Prostate gland (tissue), 2 donors: ENCODE results near the gene KCP. TPM values are rescaled to one million over a fixed set of nuclear protein-coding genes. Genes with fewer than 3 reads are reported as not detected.
A peak's percentile ranks its signal among the peaks of the same experiment; 100 is the strongest.

ENCODE experiments used
- DNase-seq: peaks from one replicate; pipeline ENCODE4 v3.0.0-alpha.2; 2019; ENCODE audit warnings: low spot score
- H3K27ac ChIP-seq, 2 donors: fragments of 200-600 bp; sonication (generic); 2 replicates each; pipeline ENCODE4 v1.5.1; 2017 to 2019
- H3K27me3 ChIP-seq: fragments of 200-600 bp; sonication (generic); replicated peaks from 2 replicates; pipeline ENCODE4 v1.5.1; 2019; ENCODE audit not compliant: insufficient read depth
- H3K36me3 ChIP-seq, 2 donors: fragments of 200-600 bp; sonication (generic); 1 replicate in 1 of 2; 2 replicates in 1 of 2; pipeline versions ENCODE4 v1.5.1 to v1.8.1; 2017 to 2019
- H3K4me1 ChIP-seq: fragments of 200-600 bp; sonication (generic); replicated peaks from 2 replicates; pipeline ENCODE4 v1.5.1; 2019
- H3K4me3 ChIP-seq, 2 donors: fragments of 200-600 bp; sonication (generic); 2 replicates each; pipeline ENCODE4 v1.5.1; 2017 to 2019
- H3K9me3 ChIP-seq: fragments of 200-600 bp; sonication (generic); 2 replicates; pipeline ENCODE4 v1.5.1; 2017
- CTCF ChIP-seq, 4 experiments: fragments of 200-600 bp in 2 of 4; fragments of 450-650 bp in 2 of 4; sonication (generic) in 2 of 4; IDR thresholded peaks; 1 replicate in 3 of 4; 2 replicates in 1 of 4; pipeline ENCODE4 v1.5.1; 2016 to 2019; ENCODE audit warnings: antibody characterized with exemption in 4 of 4, mild to moderate bottlenecking in 2 of 4, moderate library complexity in 2 of 4
- POLR2A ChIP-seq: fragments of 450-650 bp; IDR thresholded peaks from one replicate; pipeline ENCODE4 v1.6.1; 2016; ENCODE audit warnings: antibody characterized with exemption, mild to moderate bottlenecking
- POLR2AphosphoS5 ChIP-seq: sonication (generic); formaldehyde crosslinking; IDR thresholded peaks from one replicate; pipeline ENCODE4 v1.6.1; 2017; ENCODE audit warnings: antibody characterized with exemption
- WGBS: methylation state at CpG from one replicate; pipeline ENCODE4 v1.1.5; 2018; 5-methylcytosine and 5-hydroxymethylcytosine counted together
- intact Hi-C: fragments of 100-400 bp; cut with DNase I; formaldehyde crosslinking; loops from one replicate; pipeline ENCODE4 v1.14.2; 2022
- total RNA-seq, 2 donors: library from RNA; depleted of rRNA; stranded (reverse); fragments of >200 nt; gene quantifications; one replicate each; pipeline ENCODE4 v1.1.0, GENCODE V29; 2016

Gene KCP
- total RNA-seq, 2 donors from 2014 or later: 0.45 TPM; not detected in 1

GRCh38 chr7:128891110-128891941 lies 19.2 kb downstream of the KCP start:
- intact Hi-C loops: no loop called here
- Histone ChIP-seq H3K27me3 (no peaks in the 10 kb centered on the region), H3K4me1 (no peaks in the 10 kb centered on the region), H3K9me3 (no peaks in the 10 kb centered on the region), H3K36me3 (no peaks in the 10 kb centered on the region), H3K4me3 (peak overlapping the region; percentile 10 to 26), H3K27ac (no peak overlapping the region)
- TF ChIP-seq CTCF (IDR thresholded peaks at IDR 0.05) (no peak), POLR2A (no peak), POLR2AphosphoS5 (no peak)
- WGBS: 40% methylated on average over 35 of the region's 41 CpGs
- DNase-seq: no peak

GRCh38 chr7:128890306-128891109 lies 20.0 kb downstream of the KCP start:
- H3K4me1 ChIP-seq: no peaks in the 10 kb centered on the region
- TF ChIP-seq POLR2AphosphoS5 (no peak), CTCF (IDR thresholded peaks at IDR 0.05) (no peak), POLR2A (no peak)
- H3K9me3 ChIP-seq: no peaks in the 10 kb centered on the region
- H3K27me3 ChIP-seq: no peaks in the 10 kb centered on the region
- no peak overlapping the region for H3K27ac ChIP-seq
- H3K4me3 ChIP-seq: peak overlapping the region; percentile 10 to 26
- intact Hi-C loops: no loop called here
- no peaks in the 10 kb centered on the region for H3K36me3 ChIP-seq
- no peak for DNase-seq
- 50% methylated on average over 59 of the region's 67 CpGs for WGBS

- TF ChIP-seq CTCF (IDR thresholded peaks at IDR 0.05) (no peak), POLR2A (no peak), POLR2AphosphoS5 (no peak)
- intact Hi-C loops: no loop called here
- H3K27me3 ChIP-seq: no peaks in the 10 kb centered on the region
- H3K27ac ChIP-seq: no peak overlapping the region
- no peaks in the 10 kb centered on the region for H3K36me3 ChIP-seq
- no peaks in the 10 kb centered on the region for H3K9me3 ChIP-seq
- WGBS: 69% methylated on average over 8 of the region's 8 CpGs
- no peaks in the 10 kb centered on the region for H3K4me1 ChIP-seq
- DNase-seq: no peak
- H3K4me3 ChIP-seq: no peak overlapping the region
These were observed 21.4 kb downstream of the KCP start for GRCh38 chr7:128889121-128889520.

GRCh38 chr7:128888756-128889095 lies 21.8 kb downstream of the KCP start:
- Histone ChIP-seq H3K27ac (no peak overlapping the region), H3K27me3 (no peaks in the 10 kb centered on the region), H3K9me3 (no peaks in the 10 kb centered on the region), H3K4me3 (no peak overlapping the region), H3K36me3 (no peaks in the 10 kb centered on the region), H3K4me1 (no peaks in the 10 kb centered on the region)
- TF ChIP-seq POLR2AphosphoS5 (no peak), POLR2A (no peak), CTCF (IDR thresholded peaks at IDR 0.05) (no peak)
- intact Hi-C loops: no loop called here
- DNase-seq: no peak
- WGBS: 76% methylated on average over 11 of the region's 11 CpGs
